Uterus (tissue), 4 donors: ENCODE data around the gene TTC8. TPM values are rescaled to one million over a fixed set of nuclear protein-coding genes. Genes with fewer than 3 reads are reported as not detected.

Experiments used
- DNase-seq, 2 donors: peaks; one replicate each; pipeline ENCODE4 v3.0.0-alpha.2; 2019 to 2020
- H3K27ac ChIP-seq, 2 donors: fragments of 200-600 bp; sonication (generic); 1 replicate in 1 of 2; 2 replicates in 1 of 2; pipeline ENCODE4 v1.5.1; 2016 to 2018
- H3K27me3 ChIP-seq, 2 donors: fragments of 200-600 bp; sonication (generic); one replicate each; pipeline ENCODE4 v1.5.1; 2018 to 2019; ENCODE audit warnings: control low read depth in 1 of 2
- H3K36me3 ChIP-seq, 2 donors: fragments of 200-600 bp; sonication (generic); one replicate each; pipeline ENCODE4 v1.5.1; 2019; ENCODE audit warnings: control low read depth in 1 of 2
- H3K4me1 ChIP-seq, 2 donors: fragments of 200-600 bp; sonication (generic); one replicate each; pipeline ENCODE4 v1.5.1; 2018 to 2019; ENCODE audit warnings: control low read depth in 1 of 2
- H3K4me3 ChIP-seq, 2 donors: fragments of 200-600 bp; sonication (generic); 1 replicate in 1 of 2; 2 replicates in 1 of 2; pipeline ENCODE4 v1.5.1; 2018 to 2019; ENCODE audit warnings: mild to moderate bottlenecking in 1 of 2
- H3K9me3 ChIP-seq, 2 donors: fragments of 200-600 bp; sonication (generic); one replicate each; pipeline ENCODE4 v1.5.1; 2019; ENCODE audit warnings: control low read depth in 1 of 2
- POLR2A ChIP-seq, 2 donors: fragments of 450-650 bp; IDR thresholded peaks; one replicate each; pipeline ENCODE4 v1.6.1; 2016; ENCODE audit warnings: antibody characterized with exemption in 2 of 2, mild to moderate bottlenecking in 1 of 2, moderate library complexity in 1 of 2
- intact Hi-C: fragments of 100-400 bp; cut with DNase I; formaldehyde crosslinking; loops from one replicate; pipeline ENCODE4 v1.15.1; 2023; ENCODE audit warnings: low total_unique reads
- total RNA-seq, 4 donors: library from RNA; depleted of rRNA in 3 of 4; stranded (reverse); fragments of >200 nt in 3 of 4; gene quantifications; one replicate each; pipeline versions ENCODE4 v1.1.0 to v1.2.4, GENCODE V29; 2014 to 2023
- TF ChIP-seq, protein P1 (sequence below), 4 experiments: fragments of 200-600 bp in 2 of 4; fragments of 450-650 bp in 2 of 4; sonication (generic) in 2 of 4; IDR thresholded peaks; one replicate each; pipeline ENCODE4 v1.5.1; 2016 to 2019; ENCODE audit warnings: antibody characterized with exemption in 4 of 4, mild to moderate bottlenecking in 2 of 4, moderate library complexity in 1 of 4
- donor health status: DM: yes; HTN: yes; CAD: no.

TTC8 gene
- total RNA-seq, 4 donors from 2014 or later, result 9.7 to 340 (median 31.7) TPM

GRCh38 chr14:88872976-88873375 is 48.5 kb downstream of the TTC8 start:
- no peaks in the 10 kb centered on the region for H3K36me3 ChIP-seq
- no peaks in the 10 kb centered on the region for H3K9me3 ChIP-seq
- TF ChIP-seq, protein P1, sequence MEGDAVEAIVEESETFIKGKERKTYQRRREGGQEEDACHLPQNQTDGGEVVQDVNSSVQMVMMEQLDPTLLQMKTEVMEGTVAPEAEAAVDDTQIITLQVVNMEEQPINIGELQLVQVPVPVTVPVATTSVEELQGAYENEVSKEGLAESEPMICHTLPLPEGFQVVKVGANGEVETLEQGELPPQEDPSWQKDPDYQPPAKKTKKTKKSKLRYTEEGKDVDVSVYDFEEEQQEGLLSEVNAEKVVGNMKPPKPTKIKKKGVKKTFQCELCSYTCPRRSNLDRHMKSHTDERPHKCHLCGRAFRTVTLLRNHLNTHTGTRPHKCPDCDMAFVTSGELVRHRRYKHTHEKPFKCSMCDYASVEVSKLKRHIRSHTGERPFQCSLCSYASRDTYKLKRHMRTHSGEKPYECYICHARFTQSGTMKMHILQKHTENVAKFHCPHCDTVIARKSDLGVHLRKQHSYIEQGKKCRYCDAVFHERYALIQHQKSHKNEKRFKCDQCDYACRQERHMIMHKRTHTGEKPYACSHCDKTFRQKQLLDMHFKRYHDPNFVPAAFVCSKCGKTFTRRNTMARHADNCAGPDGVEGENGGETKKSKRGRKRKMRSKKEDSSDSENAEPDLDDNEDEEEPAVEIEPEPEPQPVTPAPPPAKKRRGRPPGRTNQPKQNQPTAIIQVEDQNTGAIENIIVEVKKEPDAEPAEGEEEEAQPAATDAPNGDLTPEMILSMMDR (IDR thresholded peaks at IDR 0.05), result no peak
- H3K27ac ChIP-seq, result no peak overlapping the region
- no peaks in the 10 kb centered on the region for H3K4me1 ChIP-seq
- intact Hi-C loops, result no loop called here
- H3K27me3 ChIP-seq, result no peaks in the 10 kb centered on the region
- no peak for DNase-seq
- H3K4me3 ChIP-seq, result no peak overlapping the region

GRCh38 chr14:88877192-88877591 is 52.7 kb downstream of the TTC8 start:
- H3K27ac ChIP-seq, result no peak overlapping the region
- TF ChIP-seq POLR2A (IDR thresholded peaks at IDR 0.05), result no peak
- TF ChIP-seq, protein P1 (IDR thresholded peaks at IDR 0.05), result no peak
- no peaks in the 10 kb centered on the region for H3K9me3 ChIP-seq
- no peak overlapping the region for H3K4me3 ChIP-seq
- intact Hi-C loops, result no loop called here
- no peak for DNase-seq
- H3K4me1 ChIP-seq, result no peaks in the 10 kb centered on the region
- H3K27me3 ChIP-seq, result no peaks in the 10 kb centered on the region
- H3K36me3 ChIP-seq, result no peaks in the 10 kb centered on the region

- Histone ChIP-seq H3K36me3 (no peaks in the 10 kb centered on the region), H3K4me1 (no peaks in the 10 kb centered on the region), H3K27me3 (no peaks in the 10 kb centered on the region), H3K9me3 (no peaks in the 10 kb centered on the region), H3K4me3 (no peak overlapping the region), H3K27ac (no peak overlapping the region)
- DNase-seq, result no peak
- intact Hi-C loops, result no loop called here
- TF ChIP-seq, protein P1 (IDR thresholded peaks at IDR 0.05), result no peak
- TF ChIP-seq POLR2A (IDR thresholded peaks at IDR 0.05), result no peak
Measured at GRCh38 chr14:88879022-88879421, 54.6 kb downstream of the TTC8 start.

GRCh38 chr14:88882236-88882635 is 57.8 kb downstream of the TTC8 start:
- Histone ChIP-seq H3K36me3 (no peaks in the 10 kb centered on the region), H3K9me3 (no peaks in the 10 kb centered on the region), H3K27ac (no peak overlapping the region), H3K4me3 (no peak overlapping the region), H3K4me1 (no peaks in the 10 kb centered on the region), H3K27me3 (no peaks in the 10 kb centered on the region)
- DNase-seq, result no peak
- TF ChIP-seq, protein P1 (IDR thresholded peaks at IDR 0.05), result no peak
- TF ChIP-seq POLR2A (IDR thresholded peaks at IDR 0.05), result no peak
- intact Hi-C loops, result no loop called here

GRCh38 chr14:88895116-88895515 is 70.7 kb downstream of the TTC8 start:
- H3K36me3 ChIP-seq, result no peaks in the 10 kb centered on the region
- no peaks in the 10 kb centered on the region for H3K9me3 ChIP-seq
- no peaks in the 10 kb centered on the region for H3K4me1 ChIP-seq
- intact Hi-C loops, result no loop called here
- peak overlapping the region in 1 of 2 donors; percentile 54 for H3K27ac ChIP-seq
- H3K27me3 ChIP-seq, result no peaks in the 10 kb centered on the region
- no peak for TF ChIP-seq POLR2A (IDR thresholded peaks at IDR 0.05)
- TF ChIP-seq, protein P1 (IDR thresholded peaks at IDR 0.05), result no peak
- no peak overlapping the region for H3K4me3 ChIP-seq
- DNase-seq, result no peak
